ENCODE results near the gene PDE6A.
"Not testable (repeated sequence)": the region's sequence is repeated elsewhere in the genome, so short reads cannot be mapped to it uniquely, and the experiment has no call there.

Gene PDE6A

DNA sequence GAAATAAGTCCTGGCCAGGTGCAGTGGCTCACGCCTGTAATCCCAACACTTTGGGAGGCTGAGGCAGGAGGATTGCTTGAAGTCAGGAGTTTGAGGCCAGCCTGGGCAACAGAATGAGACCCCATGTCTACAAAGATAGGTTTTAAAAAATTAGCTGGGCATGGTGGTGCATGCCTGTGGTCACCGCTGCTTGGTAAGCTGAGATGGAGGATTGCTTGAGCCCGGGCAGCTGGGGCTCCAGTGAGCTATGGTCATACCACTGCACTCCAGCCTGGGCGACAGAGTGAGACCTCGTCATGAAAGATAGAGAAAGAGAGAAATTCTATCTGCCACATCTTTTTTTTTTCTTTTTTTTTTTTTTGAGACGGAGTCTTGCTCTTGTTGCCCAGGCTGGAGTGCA lies 86.1 kb downstream of the PDE6A start:
- DNase-seq, result not testable (repeated sequence)

DNA sequence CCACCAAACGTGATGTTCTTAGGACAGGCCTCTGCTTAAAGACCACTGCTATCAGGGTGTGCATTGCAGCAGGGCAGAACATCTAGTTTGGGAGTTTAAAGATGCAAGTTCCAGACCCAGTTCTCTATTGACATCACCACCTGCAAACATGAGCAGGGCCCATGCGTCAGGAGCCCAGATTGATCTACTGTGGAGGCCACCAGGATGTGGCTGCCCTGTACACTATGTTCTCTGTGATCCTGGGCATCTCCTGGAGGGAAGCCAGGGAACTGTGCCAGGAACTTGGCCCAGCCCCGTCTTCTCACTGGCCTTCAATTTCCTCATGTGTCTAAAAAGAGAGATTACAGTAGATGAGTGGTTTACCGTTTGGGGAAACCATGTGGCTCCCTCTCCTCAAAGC lies 87.1 kb downstream of the PDE6A start:
- DNase-seq, result peak; percentile 16

DNA sequence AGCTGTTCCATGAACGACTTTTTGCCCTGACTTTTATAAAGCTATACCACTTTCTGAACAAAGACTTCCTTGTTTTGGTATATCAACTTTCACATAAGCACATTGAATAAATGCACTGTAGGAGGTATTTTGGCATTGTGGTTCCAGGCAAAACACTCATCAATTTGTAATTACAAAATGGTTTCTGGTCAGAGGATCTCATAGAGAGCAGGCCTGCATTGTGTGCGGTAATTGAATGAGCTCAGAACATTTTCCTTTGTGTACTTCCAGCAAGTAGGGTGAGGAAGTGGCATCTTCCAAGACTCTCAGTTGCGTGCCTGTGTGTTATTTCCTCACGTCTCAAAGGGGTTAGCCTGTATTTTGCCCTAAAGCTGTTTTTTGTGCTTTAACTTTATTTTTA lies 89.2 kb downstream of the PDE6A start:
- DNase-seq, result no peak

DNA sequence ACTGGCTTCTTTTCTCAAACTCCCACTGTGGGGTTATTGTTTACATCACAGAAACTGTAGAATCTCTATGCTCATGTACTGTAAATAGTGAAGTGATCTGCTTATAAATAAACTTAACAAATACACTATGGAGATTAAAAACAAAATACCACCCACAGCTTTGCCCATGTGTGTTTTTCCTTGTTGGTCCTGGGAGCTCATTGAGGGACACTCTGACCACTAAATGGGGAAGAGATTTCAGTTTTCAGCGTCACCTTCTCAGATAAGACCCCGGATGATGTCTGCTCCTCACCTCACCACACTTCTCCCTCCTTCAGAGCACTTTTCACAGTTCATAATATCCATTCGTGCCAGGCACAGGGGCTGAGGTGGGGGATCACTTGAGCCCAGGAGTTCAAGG lies 89.7 kb downstream of the PDE6A start:
- no peak for DNase-seq

DNA sequence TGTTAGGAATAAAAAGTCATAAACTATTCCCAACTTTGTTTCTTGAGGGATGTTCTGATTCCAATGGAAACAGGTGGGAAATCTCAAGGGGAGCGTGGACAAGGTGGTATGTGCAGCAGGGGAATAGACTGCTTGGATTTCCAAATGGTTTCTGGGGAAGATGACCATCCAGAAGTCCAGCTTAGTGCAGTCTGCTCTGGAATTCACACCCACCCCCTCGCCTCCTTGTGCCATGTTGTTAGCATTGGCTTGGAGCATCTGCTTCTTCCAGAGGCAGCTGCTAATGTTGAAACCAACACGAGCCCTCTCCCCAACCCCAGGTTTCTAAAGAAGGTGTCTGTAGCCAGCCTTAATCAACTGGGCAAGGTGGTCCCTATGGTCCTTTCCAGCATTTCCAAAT lies 90.9 kb downstream of the PDE6A start:
- no peak for DNase-seq

DNA sequence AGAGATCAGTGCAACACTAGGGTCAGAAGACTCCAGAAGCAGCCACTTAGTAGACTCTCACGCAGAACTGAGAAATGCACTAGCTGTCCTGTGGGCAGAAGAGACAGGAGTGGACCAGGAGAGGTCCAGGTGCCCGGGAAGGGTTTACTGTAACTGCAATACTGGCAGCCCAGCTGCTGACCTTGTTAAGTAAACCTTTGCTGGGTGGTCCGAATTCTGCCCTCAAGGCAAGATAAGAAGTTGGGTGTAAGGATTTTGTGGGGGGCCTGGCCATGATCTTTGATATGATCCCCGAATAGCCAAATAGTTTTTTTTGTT lies 91.3 kb downstream of the PDE6A start:
- DNase-seq, result no peak

DNA sequence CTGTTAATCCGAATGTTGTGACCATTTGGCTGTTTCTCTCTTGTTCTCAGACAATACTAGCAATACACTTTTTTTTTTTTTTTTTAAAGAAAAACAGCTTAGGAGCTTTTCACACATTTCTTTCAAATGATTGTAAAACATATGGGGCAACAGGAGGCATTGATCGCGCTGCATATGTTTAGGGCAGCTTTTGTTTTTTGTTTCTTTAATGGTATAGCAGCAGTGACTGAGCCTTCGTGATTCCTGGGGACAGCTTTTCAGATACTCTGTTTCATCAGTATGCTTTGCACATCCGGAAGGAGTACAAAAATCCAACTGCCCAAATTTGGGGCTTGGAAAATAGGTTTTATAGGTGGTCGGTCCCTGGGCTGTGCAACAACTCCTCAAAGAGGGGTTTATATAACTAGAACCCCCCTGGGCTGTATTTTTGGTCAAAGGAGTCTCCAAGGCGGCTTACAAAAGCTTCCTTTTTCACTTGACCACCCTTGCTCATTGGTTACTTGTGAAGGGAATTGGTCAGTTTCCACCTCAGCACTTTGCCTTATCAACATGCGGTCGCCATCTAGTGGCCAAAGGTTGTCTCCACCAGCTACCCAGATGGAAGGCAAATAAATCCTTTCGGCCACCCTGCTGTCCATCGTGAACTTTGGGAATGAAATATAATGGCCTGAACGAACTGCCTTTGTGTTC lies 91.8 kb downstream of the PDE6A start:
- peak; percentile 65 for DNase-seq

DNA sequence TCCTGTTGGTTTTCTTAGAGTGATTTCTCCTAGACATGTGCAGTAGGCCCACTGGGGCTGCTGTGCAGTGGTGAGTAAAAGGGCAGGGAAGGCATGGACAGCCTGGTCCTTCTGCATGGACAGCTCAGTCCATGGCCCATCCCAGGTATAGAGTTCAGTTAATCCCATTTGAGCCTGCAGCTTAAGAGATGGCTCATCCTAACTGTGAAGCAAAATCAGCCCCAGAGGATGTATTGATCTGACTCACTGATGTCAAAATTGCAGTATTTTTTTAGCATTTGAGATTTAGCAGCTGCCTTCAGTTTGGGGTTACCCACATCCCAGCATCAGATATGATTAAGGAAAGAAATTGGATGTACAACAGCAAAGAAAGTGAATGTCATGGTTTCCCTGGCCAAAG lies 93.4 kb downstream of the PDE6A start:
- DNase-seq, result no peak

DNA sequence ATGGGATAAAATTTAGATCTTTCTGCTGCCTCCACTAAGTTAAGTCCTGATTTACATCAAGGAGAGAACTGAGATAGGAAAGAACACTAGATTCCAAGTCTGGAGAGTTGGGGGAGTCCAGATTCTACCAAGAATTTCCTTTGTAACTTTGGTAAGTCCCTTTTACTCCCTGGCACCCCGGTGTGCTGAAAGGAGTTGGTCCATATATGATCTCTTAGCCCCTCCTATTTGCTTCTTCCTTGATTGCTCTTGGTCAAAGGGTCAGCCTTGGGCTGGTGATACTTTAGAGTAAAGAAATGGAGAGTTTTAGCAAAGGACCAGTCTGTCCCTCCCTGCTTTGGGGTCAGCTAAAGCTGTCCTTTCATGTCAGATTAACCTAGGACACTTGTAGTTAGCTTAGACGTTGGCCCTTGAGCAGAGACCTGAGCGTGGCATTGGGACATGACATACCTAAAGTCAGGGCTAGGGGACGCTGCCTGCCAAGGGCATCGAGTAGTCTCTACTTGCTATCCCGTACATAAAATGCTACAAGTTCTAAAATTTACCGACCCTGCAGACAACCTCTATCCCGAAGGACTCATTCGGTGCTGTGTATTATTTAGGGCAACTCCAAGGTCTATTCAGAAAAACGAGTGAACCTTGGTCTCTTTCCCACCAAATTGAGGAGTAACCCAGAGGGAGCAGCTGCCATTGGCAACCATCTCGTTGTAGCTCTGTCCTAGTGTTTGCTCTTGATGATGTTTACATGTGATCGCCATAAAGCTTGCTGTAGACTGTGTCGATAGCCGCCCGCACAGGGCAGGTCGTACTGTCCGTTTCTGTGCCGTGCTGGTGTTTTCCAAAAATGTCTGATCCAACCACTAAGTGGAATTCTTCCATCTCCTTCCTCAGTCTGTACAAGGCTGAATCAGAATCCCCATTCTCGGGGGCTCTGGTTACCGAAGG lies 94.4 kb downstream of the PDE6A start:
- no peak for DNase-seq

DNA sequence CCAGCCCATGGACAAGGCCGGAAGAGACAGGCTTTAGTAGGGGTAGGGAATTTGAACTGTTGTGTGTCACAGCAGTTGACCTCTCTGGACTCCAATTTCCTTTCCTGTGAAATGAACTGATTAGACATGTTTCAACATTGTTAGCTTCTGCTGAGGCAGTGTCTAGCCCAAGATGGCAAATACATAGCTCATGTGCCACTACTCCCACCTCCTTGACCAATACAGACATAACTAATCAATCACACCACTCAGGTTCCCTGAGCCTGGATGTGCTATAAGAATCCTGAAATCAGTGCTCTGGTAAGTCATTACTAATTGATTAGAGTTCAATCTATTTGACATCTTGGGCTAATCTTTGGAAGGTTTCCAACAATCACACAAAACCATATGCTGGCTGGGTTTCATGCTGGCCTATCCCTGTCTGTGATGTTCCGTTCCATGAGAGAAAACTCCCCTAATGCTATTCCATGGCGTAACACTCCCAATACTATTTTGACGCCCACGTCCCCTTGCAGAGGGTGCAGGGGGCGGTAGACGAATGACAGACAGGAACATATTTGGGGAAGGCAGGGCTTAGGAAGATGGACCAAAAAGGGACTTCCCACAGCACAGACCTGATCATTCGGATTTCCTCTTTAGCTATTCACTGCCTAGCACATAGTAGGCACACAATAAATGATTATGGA lies 95.2 kb downstream of the PDE6A start:
- DNase-seq, result no peak

DNA sequence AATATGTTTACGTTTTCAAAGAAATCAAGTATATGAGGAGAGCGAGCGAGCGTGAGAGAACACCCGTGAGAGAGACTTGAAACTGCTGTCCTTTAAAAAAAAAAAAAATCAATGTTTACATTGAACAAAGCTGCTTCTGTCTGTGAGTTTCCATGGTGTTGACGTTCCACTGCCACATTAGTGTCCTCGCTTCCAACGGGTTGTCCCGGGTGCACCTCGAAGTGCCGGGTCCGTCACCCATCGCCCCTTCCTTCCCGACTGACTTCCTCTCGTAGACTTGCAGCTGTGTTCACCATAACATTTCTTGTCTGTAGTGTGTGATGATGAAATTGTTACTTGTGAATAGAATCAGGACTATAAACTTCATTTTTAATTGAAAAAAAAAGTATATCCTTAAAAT lies 97.0 kb downstream of the PDE6A start:
- no peak for DNase-seq

DNA sequence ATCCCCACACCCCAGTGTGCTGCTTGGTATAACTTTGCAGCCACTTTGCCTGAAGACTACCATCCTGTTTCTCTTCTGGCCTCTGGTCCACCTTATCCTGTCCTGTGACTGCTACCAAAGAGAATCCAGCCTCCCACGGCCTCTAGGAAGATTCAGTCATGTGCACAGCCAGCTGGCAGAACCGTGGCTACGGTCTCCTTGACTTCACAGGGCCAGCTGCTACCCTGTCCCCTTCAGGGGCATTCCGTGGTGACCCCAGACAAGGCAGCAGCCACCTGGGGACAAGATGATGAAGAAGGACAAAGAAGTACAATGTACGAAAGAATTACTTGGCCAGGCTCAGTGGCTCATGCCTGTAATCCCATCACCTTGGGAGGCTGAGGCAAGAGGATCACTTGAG lies 98.6 kb downstream of the PDE6A start:
- DNase-seq, result no peak

DNA sequence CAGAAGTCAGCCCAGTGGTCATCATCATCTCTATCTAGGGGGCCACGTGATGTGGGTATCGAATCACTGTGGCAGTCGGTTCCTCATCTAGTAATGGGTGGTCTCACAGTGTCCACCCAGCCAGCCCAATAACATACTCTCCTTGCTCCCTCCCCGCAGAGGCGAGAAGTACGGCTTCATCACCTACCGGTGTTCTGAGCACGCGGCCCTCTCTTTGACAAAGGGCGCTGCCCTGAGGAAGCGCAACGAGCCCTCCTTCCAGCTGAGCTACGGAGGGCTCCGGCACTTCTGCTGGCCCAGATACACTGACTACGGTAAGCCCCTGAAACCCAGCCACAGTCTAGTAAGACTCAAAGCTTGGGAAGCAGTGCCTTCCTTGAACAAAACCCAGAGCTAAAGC lies 99.0 kb downstream of the PDE6A start:
- no peak for DNase-seq

DNA sequence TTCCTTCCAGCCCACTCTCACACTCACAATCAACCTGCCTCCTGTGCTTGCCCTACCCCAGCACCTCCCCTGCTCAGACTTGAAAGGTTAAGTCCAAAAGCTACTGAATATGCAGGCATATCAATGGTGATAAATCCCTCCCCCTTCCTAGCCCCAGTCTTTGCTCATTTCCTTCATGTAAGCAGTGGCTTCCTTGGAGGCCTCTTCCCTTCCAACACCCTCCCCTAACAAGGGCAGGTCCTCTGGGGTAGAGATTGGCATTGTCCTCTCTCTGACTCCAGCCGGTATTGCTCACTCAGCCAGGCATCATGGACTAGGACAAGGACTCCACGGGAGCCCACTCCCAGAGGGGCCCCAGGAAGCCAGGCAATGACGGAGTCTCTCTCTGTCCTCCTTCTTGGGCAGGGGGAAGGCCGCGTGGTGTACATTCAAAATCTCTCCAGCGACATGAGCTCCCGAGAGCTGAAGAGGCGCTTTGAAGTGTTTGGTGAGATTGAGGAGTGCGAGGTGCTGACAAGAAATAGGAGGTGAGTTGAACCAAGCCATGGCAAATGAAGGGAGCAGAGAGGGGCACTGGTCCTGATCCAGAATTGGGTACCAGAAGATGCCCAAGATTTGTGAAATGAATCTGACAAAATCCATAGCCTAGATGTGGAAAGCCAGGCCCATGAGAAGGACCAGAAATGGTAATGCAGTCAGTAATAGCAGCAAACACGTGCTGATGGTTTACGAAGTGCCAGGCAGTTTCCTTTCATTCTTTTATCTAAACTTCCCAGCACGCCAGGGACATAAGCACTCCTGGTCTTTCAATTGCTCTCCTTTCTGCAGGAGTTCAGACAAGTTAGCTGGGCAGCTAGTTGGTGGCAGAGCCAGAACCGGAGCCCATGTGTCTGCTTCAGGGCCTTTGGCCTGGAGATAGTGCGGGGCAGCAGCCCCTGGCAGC lies 102.5 kb downstream of the PDE6A start:
- DNase-seq, result no peak

DNA sequence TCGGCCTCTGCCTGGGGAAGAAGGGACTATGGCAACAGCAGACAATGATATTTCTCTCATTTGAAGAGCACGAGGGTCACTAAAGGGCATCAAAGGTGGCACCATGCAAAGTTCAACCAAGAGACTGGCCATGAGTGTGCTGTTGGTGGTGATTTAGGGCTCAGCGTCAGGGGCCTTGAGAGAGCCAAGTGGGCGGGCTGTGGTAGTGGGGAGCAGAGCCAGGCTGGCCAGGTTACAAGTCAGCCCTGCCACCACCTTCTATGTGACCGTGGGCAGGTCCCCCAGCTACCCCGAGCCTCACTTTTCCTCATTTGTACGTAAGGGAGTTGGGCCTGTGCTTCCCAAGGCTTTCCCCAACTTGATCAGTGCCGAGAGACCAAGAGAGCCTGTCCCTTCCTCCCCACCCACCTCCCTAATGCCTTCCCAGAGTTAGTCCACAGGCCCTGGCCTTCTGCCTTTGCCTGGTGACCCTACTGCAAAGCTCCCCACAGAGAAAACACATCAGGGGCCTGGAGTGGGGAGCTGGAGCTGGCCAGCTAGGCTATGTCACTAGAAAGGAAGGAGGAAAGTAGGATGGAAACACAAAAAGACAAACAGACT lies 104.3 kb downstream of the PDE6A start:
- no peak for DNase-seq

DNA sequence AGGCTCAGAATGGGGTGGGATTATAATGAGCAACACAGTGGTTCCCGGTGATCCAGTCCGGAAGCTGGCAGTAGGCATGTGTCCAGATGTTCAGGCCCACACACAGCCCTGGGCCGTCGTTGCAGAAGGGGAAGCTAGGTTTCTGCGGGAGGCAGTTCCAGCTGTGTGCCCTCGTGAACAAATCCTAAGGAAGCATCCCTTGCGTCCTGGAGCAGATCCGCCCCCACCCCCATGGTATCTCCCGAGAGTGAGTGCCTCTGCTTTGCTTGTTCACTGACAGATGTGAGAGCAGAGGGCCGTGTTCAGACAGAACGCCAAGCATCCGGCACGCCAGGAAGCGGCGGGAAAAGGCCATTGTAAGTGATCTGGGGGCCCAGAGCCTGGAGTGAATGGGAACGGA lies 104.8 kb downstream of the PDE6A start:
- DNase-seq, result peak; percentile 21

DNA sequence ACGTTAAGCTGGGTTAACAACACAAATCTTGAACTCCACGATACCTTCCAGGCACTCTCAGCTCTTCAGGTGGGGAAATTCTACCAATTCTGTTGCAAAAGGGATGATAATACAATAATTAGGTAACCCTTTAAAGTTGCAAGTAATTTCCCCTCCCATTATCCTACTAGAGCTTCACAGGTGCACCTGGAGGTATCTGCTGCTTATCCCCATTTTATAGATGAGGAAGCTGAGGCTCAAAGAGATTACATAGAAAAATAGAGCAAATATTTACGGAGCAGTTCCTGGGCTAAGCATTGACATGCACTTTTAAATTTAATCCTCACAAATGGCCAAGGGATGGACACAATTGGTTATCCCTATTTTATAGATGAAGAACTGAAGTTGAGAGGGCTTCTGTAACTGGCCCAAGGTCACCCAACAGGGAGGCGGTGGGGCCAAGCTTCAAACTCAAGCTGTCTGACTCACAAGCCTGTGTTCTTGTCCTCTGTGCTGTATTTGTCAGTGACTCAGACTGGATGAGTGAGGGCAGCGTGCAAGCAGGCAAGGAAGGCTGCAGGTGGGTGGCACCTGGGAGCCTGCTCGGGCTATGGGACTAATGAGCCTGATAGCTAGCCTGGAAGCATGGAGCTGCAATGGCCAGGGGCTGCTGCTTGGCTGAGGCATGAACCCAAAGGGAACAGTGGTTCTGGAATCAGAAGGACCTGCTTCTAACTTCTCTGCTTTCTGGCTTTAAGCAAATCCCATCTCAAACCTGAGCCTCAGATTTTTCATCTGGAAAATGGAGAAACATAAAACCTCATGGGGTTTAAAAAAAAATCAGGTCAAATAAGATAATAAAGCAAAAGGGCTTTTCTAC lies 105.5 kb downstream of the PDE6A start:
- DNase-seq, result peak; percentile 46

DNA sequence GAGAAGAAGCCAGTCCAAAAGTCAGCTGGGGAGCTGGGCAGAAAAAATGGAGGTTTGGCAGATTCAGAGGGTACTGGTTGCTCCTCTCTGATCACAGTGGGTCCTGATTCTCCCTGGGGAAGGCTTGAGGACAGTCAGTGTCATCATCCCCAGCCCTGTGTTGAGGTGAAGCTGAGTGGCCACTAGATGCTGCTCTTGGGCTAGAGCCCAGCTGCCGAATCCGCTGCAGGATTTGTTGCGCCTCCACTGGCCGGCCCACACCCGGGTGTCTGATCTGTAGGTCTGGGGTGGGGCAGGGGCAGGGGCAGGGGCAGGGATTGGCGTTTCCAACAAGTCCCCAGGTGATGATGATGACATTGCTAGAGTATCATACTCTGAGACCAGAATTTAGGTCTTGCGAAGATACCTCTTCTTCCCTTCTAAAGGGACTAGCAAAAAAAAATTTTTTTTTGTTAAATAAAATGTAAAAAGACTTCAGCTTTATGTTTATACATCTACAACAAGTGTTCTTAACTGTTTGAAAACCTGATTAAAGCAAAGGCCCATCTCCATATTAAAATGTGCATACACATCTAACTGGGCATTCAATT lies 106.8 kb downstream of the PDE6A start:
- DNase-seq, result peak; percentile 69

DNA sequence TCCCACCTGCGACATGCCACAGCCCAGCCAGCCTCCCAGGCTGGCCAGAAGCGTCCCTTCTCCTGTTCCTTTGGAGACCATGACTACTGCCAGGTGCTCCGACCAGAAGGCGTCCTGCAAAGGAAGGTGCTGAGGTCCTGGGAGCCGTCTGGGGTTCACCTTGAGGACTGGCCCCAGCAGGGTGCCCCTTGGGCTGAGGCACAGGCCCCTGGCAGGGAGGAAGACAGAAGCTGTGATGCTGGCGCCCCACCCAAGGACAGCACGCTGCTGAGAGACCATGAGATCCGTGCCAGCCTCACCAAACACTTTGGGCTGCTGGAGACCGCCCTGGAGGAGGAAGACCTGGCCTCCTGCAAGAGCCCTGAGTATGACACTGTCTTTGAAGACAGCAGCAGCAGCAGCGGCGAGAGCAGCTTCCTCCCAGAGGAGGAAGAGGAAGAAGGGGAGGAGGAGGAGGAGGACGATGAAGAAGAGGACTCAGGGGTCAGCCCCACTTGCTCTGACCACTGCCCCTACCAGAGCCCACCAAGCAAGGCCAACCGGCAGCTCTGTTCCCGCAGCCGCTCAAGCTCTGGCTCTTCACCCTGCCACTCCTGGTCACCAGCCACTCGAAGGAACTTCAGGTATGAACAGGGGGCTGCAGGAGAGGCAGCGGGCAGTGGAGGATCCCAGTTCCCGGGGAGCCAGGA lies 108.0 kb downstream of the PDE6A start:
- no peak for DNase-seq

DNA sequence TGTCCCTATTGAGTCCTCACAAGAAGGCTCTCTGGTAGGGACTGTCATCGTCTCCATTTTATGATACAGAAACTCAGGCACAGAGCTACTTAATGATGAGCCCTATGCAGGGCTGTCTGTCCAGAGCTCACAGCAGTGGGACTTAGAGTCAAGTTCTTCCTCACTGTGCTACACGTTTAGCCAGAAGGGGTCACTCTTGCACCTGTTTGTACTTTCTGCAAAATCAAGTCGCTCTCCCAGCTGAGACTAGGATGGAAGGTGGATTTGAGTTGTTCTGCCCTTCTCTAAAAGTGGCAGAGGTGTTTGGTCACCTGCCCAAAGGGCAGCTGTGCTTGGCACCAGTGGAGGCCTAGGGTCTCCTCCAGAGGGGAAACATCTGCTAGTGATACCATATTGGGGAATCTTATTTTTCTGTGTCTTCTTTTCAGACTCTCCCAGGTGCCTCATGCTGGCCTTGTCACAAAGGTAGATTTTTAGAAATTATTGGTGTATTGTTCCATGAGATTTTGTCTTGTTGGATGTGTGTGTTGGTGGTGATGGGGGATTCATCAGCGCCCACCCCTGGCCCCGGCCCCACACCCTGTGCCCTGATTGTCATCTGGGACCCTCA lies 110.2 kb downstream of the PDE6A start:
- DNase-seq, result peak; percentile 68
